GM23338 (cell line): ENCODE data around the gene DAB1. TPM values are rescaled to one million over a fixed set of nuclear protein-coding genes. Genes with fewer than 3 reads are reported as not detected.

Source experiments
- ATAC-seq: fragments of 200-7000 bp; cut with Tn5 transposase; 3 replicates; pipeline ENCODE4 v1.9.1; 2020
- DNase-seq: peaks from one replicate; pipeline ENCODE4 v3.0.0-alpha.2; 2015; ENCODE audit warnings: low spot score
- H2AFZ ChIP-seq: fragments of 200-600 bp; sonication (generic); 2 replicates; pipeline ENCODE4 v1.8.0; 2016; ENCODE audit warnings: antibody characterized with exemption, mild to moderate bottlenecking, moderate library complexity
- H3F3A ChIP-seq: fragments of 200-600 bp; sonication (generic); replicated peaks from 2 replicates; pipeline ENCODE4 v1.8.0; 2017; ENCODE audit warnings: antibody characterized with exemption, mixed run types, low read depth
- H3K27ac ChIP-seq: fragments of 200-600 bp; sonication (generic); 2 replicates; pipeline ENCODE4 v1.6.1; 2016; ENCODE audit warnings: low read depth
- H3K27me3 ChIP-seq: fragments of 200-600 bp; sonication (generic); 2 replicates; pipeline ENCODE4 v1.8.0; 2016; ENCODE audit warnings: mild to moderate bottlenecking, mixed run types, moderate library complexity; ENCODE audit not compliant: insufficient read depth
- H3K36me3 ChIP-seq: fragments of 200-600 bp; sonication (generic); 2 replicates; pipeline ENCODE4 v1.8.0; 2016; ENCODE audit warnings: mild to moderate bottlenecking; ENCODE audit not compliant: insufficient read depth
- H3K4me1 ChIP-seq: fragments of 200-600 bp; sonication (generic); 2 replicates; pipeline ENCODE4 v1.8.0; 2016; ENCODE audit warnings: mild to moderate bottlenecking, moderate library complexity; ENCODE audit not compliant: insufficient read depth
- H3K4me2 ChIP-seq: fragments of 200-600 bp; sonication (generic); 2 replicates; pipeline ENCODE4 v1.7.1; 2017; ENCODE audit warnings: mixed run types
- H3K4me3 ChIP-seq: fragments of 200-600 bp; sonication (generic); 2 replicates; pipeline ENCODE4 v1.6.1; 2016; ENCODE audit warnings: mixed run types
- H3K79me2 ChIP-seq: fragments of 200-600 bp; sonication (generic); replicated peaks from 2 replicates; pipeline ENCODE4 v1.8.0; 2017; ENCODE audit warnings: mild to moderate bottlenecking; ENCODE audit not compliant: insufficient read depth
- H3K9me2 ChIP-seq: fragments of 200-600 bp; sonication (generic); 2 replicates; pipeline ENCODE4 v1.8.0; 2017; ENCODE audit not compliant: insufficient read depth
- H4K20me1 ChIP-seq: fragments of 200-600 bp; sonication (generic); replicated peaks from 2 replicates; pipeline ENCODE4 v1.8.0; 2017; ENCODE audit warnings: mild to moderate bottlenecking; ENCODE audit not compliant: insufficient read depth
- H3K27ac Mint-ChIP-seq: 2 replicates; pipeline ENCODE4 v1.8.0; 2020; ENCODE audit warnings: inconsistent platforms, mild to moderate bottlenecking, moderate library complexity, mixed read lengths
- H3K27me3 Mint-ChIP-seq: 3 replicates; pipeline ENCODE4 v1.8.0; 2022; ENCODE audit warnings: low read depth, mild to moderate bottlenecking, moderate library complexity, mixed read lengths, inconsistent platforms; ENCODE audit not compliant: insufficient read depth, poor library complexity
- H3K36me3 Mint-ChIP-seq: 3 replicates; pipeline ENCODE4 v1.8.0; 2021; ENCODE audit warnings: low read depth, mild to moderate bottlenecking, inconsistent platforms, moderate library complexity, mixed read lengths
- H3K4me1 Mint-ChIP-seq: 3 replicates; pipeline ENCODE4 v1.8.0; 2020; ENCODE audit warnings: mild to moderate bottlenecking, inconsistent platforms, mixed read lengths
- H3K4me3 Mint-ChIP-seq: 3 replicates; pipeline ENCODE4 v1.8.0; 2021; ENCODE audit warnings: moderate library complexity, mild to moderate bottlenecking, inconsistent platforms, mixed read lengths
- H3K9me3 Mint-ChIP-seq: 3 replicates; pipeline ENCODE4 v1.8.0; 2020; ENCODE audit warnings: moderate library complexity, mild to moderate bottlenecking, inconsistent platforms, mixed read lengths
- CREB1 ChIP-seq: fragments of 250-450 bp; sonication (Bioruptor Pico); IDR thresholded peaks from 2 replicates; pipeline ENCODE4 v1.5.0; 2020; ENCODE audit warnings: low read depth, mild to moderate bottlenecking, moderate library complexity
- EZH2 ChIP-seq: fragments of 200-600 bp; sonication (generic); IDR thresholded peaks from one replicate; pipeline ENCODE4 v1.8.0; 2017; ENCODE audit warnings: antibody characterized with exemption, mild to moderate bottlenecking, low read depth; ENCODE audit not compliant: unreplicated experiment
- EZH2phosphoT487 ChIP-seq: fragments of 200-600 bp; sonication (generic); IDR thresholded peaks from one replicate; pipeline ENCODE4 v1.8.1; 2018; ENCODE audit warnings: antibody characterized with exemption; ENCODE audit not compliant: unreplicated experiment
- JUNB ChIP-seq: IDR thresholded peaks from one replicate; pipeline ENCODE4 v1.6.1; 2016; ENCODE audit warnings: antibody characterized with exemption; ENCODE audit not compliant: unreplicated experiment
- NANOG ChIP-seq: IDR thresholded peaks from 2 replicates; pipeline ENCODE4 v1.6.1; 2016; ENCODE audit warnings: antibody characterized with exemption, borderline replicate concordance
- POLR2AphosphoS5 ChIP-seq: IDR thresholded peaks from 2 replicates; pipeline ENCODE4 v1.6.1; 2016; ENCODE audit warnings: antibody characterized with exemption, low read depth
- STAT1 ChIP-seq: IDR thresholded peaks from one replicate; pipeline ENCODE4 v1.6.1; 2016; ENCODE audit warnings: antibody characterized with exemption; ENCODE audit not compliant: unreplicated experiment
- ZNF114 ChIP-seq: fragments of 250-450 bp; sonication (Bioruptor Pico); IDR thresholded peaks from 2 replicates; pipeline ENCODE4 v1.5.0; 2020; ENCODE audit warnings: mild to moderate bottlenecking, moderate library complexity
- ZNF331 ChIP-seq: fragments of 250-450 bp; sonication (Bioruptor Pico); IDR thresholded peaks from 2 replicates; pipeline ENCODE4 v1.5.0; 2020; ENCODE audit warnings: low read depth, mild to moderate bottlenecking, moderate library complexity
- polyA plus RNA-seq: library from polyadenylated mRNA; unstranded; fragments of >200 nt; fragmentation: Nextera tagmentation; extraction: Ambion mirVana; gene quantifications from 2 replicates; pipeline ENCODE4 v1.2.1, GENCODE V29; 2016
- total RNA-seq: library from RNA; depleted of rRNA; stranded (reverse); fragments of >200 nt; shearing (Covaris generic); gene quantifications from 2 replicates; pipeline ENCODE4 v1.2.3, GENCODE V29; 2014
- TF ChIP-seq, protein P1 (sequence below): IDR thresholded peaks from one replicate; pipeline ENCODE4 v1.6.1; 2018; ENCODE audit warnings: antibody characterized with exemption; ENCODE audit not compliant: unreplicated experiment
- TF ChIP-seq, protein P2 (sequence below), 2 experiments: fragments of 200-600 bp in 1 of 2; sonication (generic) in 1 of 2; conservative IDR thresholded peaks; 2 replicates each; pipeline versions ENCODE4 v1.5.1 to v1.6.1; 2016 to 2017; ENCODE audit warnings: antibody characterized with exemption in 2 of 2, low read depth in 2 of 2, mild to moderate bottlenecking in 2 of 2, moderate library complexity in 1 of 2
- TF ChIP-seq, protein P3 (sequence below): IDR thresholded peaks from 2 replicates; pipeline ENCODE4 v1.6.1; 2016; ENCODE audit warnings: antibody characterized with exemption

Gene DAB1
- total and polyA plus RNA-seq, 2 experiments from 2014 or later = 12.8 to 14.5 TPM

DNA sequence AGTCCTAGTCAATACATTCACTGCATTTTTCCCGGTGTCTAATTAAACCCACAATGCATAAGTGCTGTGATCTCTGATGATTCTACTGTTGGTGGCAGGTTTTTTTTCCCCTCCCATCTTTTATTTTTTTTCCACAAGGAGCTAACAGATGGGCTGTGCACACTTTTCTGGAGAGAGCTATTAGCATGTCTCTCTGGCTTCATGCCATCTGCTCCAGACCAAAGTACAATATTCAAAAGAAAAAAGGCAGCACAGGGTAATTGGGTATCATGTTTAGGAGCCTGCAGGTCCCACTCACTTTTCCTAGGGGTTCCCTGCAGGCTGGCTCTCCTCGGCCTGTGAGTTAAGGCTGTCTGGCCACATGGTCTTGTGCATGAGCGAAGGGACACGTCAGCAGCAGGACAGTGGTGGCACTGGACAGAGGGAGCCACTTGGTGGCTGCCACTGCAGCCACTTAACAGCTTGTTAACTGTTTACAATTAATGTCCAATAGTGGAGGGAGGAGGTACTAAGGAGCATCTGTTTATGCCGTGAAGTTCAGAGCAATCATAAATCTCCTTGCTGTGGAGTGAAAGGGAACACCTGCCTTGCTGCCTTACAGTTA is 404.5 kb downstream of the DAB1 start (continued):
- TF ChIP-seq, protein P1, sequence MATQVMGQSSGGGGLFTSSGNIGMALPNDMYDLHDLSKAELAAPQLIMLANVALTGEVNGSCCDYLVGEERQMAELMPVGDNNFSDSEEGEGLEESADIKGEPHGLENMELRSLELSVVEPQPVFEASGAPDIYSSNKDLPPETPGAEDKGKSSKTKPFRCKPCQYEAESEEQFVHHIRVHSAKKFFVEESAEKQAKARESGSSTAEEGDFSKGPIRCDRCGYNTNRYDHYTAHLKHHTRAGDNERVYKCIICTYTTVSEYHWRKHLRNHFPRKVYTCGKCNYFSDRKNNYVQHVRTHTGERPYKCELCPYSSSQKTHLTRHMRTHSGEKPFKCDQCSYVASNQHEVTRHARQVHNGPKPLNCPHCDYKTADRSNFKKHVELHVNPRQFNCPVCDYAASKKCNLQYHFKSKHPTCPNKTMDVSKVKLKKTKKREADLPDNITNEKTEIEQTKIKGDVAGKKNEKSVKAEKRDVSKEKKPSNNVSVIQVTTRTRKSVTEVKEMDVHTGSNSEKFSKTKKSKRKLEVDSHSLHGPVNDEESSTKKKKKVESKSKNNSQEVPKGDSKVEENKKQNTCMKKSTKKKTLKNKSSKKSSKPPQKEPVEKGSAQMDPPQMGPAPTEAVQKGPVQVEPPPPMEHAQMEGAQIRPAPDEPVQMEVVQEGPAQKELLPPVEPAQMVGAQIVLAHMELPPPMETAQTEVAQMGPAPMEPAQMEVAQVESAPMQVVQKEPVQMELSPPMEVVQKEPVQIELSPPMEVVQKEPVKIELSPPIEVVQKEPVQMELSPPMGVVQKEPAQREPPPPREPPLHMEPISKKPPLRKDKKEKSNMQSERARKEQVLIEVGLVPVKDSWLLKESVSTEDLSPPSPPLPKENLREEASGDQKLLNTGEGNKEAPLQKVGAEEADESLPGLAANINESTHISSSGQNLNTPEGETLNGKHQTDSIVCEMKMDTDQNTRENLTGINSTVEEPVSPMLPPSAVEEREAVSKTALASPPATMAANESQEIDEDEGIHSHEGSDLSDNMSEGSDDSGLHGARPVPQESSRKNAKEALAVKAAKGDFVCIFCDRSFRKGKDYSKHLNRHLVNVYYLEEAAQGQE = no peak
- TF ChIP-seq, protein P2, sequence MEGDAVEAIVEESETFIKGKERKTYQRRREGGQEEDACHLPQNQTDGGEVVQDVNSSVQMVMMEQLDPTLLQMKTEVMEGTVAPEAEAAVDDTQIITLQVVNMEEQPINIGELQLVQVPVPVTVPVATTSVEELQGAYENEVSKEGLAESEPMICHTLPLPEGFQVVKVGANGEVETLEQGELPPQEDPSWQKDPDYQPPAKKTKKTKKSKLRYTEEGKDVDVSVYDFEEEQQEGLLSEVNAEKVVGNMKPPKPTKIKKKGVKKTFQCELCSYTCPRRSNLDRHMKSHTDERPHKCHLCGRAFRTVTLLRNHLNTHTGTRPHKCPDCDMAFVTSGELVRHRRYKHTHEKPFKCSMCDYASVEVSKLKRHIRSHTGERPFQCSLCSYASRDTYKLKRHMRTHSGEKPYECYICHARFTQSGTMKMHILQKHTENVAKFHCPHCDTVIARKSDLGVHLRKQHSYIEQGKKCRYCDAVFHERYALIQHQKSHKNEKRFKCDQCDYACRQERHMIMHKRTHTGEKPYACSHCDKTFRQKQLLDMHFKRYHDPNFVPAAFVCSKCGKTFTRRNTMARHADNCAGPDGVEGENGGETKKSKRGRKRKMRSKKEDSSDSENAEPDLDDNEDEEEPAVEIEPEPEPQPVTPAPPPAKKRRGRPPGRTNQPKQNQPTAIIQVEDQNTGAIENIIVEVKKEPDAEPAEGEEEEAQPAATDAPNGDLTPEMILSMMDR (conservative IDR thresholded peaks at IDR 0.05; ENCODE audit: low read depth in 2 of 2) = no peak
- TF ChIP-seq, protein P3, sequence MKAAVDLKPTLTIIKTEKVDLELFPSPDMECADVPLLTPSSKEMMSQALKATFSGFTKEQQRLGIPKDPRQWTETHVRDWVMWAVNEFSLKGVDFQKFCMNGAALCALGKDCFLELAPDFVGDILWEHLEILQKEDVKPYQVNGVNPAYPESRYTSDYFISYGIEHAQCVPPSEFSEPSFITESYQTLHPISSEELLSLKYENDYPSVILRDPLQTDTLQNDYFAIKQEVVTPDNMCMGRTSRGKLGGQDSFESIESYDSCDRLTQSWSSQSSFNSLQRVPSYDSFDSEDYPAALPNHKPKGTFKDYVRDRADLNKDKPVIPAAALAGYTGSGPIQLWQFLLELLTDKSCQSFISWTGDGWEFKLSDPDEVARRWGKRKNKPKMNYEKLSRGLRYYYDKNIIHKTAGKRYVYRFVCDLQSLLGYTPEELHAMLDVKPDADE = no peak
- no peak for TF ChIP-seq ZNF331 (CRISPR knock-in tag)
- TF ChIP-seq POLR2AphosphoS5 = no peak
- TF ChIP-seq NANOG = no peak
- no peak for TF ChIP-seq EZH2phosphoT487

DNA sequence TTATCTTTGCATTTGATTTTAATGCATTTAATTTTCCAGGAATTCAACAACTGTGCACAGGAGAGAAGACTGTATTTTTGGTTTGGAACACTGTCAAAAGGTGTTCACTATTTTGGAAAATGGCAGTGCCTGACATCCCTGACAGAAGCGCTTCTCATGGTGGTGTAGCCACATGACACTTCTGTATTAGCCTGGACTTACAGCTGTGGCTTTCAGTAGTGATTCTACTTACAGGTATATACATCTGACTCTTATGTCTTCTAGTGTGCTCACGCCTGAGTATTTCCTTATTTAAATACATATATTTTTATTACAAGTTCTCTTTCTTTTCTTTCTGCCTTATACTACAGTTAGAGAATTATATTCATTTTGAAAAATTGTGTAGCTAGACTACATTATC is 405.7 kb downstream of the DAB1 start:
- Histone ChIP-seq H4K20me1 (no peaks in the 10 kb centered on the region; the same call in 1 of the 2 replicates), H3K27me3 (no peaks in the 10 kb centered on the region), H3K36me3 (no peaks in the 10 kb centered on the region), H3K4me2 (no peak overlapping the region), H2AFZ (no peak overlapping the region), H3F3A (no peaks in the 10 kb centered on the region), H3K79me2 (no peaks in the 10 kb centered on the region), H3K4me3 (no peak overlapping the region), H3K9me2 (no peaks in the 10 kb centered on the region), H3K27ac (no peak overlapping the region), H3K4me1 (no peaks in the 10 kb centered on the region)
- Mint-ChIP-seq H3K36me3 (no peaks in the 10 kb centered on the region), H3K27ac (no peak overlapping the region), H3K9me3 (no peaks in the 10 kb centered on the region), H3K27me3 (peaks cover 4% of the 10 kb centered on the region), H3K4me3 (no peak overlapping the region), H3K4me1 (peaks cover 18% of the 10 kb centered on the region)
- ATAC-seq = no peak
- no peak for DNase-seq
- no peak for TF ChIP-seq ZNF114 (CRISPR knock-in tag)
- no peak for TF ChIP-seq NANOG
- TF ChIP-seq, protein P1 = no peak
- TF ChIP-seq STAT1 = no peak
- TF ChIP-seq CREB1 = no peak
- TF ChIP-seq, protein P2 (conservative IDR thresholded peaks at IDR 0.05; ENCODE audit: low read depth in 2 of 2) = no peak
- no peak for TF ChIP-seq JUNB
- no peak for TF ChIP-seq ZNF331 (CRISPR knock-in tag)
- TF ChIP-seq POLR2AphosphoS5 = no peak
- TF ChIP-seq, protein P3 = no peak
- no peak for TF ChIP-seq EZH2phosphoT487
- no peak for TF ChIP-seq EZH2
